SK-N-SH (cell line): ENCODE data around the gene IRGQ. TPM values are rescaled to one million over a fixed set of nuclear protein-coding genes. Genes with fewer than 3 reads are reported as not detected.

Experiments
- CTCF ChIA-PET: fragments of 300-600, 350-600 bp; formaldehyde crosslinking; extraction: SDS; loops from one replicate; lab custom pipeline; 2021; lab: Yijun Ruan, JAX
- POLR2A ChIA-PET: fragments of 350-600 bp; sonication (Branson Sonifier 250); formaldehyde crosslinking; extraction: SDS; loops from one replicate; lab custom pipeline; 2020; ENCODE audit warnings: antibody characterized with exemption, inconsistent platforms; lab: Yijun Ruan, JAX
- DNase-seq: peaks from one replicate; pipeline ENCODE4 v3.0.0; 2012
- H2AFZ ChIP-seq: fragments of 200-600 bp; sonication (generic); 2 replicates; pipeline ENCODE4 v1.8.1; 2016; ENCODE audit warnings: antibody characterized with exemption, mild to moderate bottlenecking, low read depth
- H3F3A ChIP-seq: fragments of 200-600 bp; sonication (generic); replicated peaks from 2 replicates; pipeline ENCODE3; 2016; ENCODE audit warnings: antibody characterized with exemption, mild to moderate bottlenecking; ENCODE audit not compliant: insufficient read depth
- H3K27ac ChIP-seq, 2 experiments: fragments of 200-500 bp in 1 of 2; fragments of 200-600 bp in 1 of 2; sonication (Bioruptor generic) in 1 of 2; sonication (generic), shearing (Covaris generic) in 1 of 2; 2 replicates each; pipeline versions ENCODE4 v1.5.1 to v1.6.1; 2014 to 2016; ENCODE audit warnings: low read depth in 2 of 2, inconsistent platforms in 1 of 2, low read length in 1 of 2, mild to moderate bottlenecking in 1 of 2, mixed read lengths in 1 of 2
- H3K27me3 ChIP-seq: fragments of 200-600 bp; sonication (generic), shearing (Covaris generic); 2 replicates; pipeline ENCODE4 v1.6.1; 2016; ENCODE audit warnings: mixed run types; ENCODE audit not compliant: insufficient read depth
- H3K36me3 ChIP-seq, 2 experiments: fragments of 200-500 bp in 1 of 2; fragments of 200-600 bp in 1 of 2; sonication (Bioruptor generic) in 1 of 2; sonication (generic) in 1 of 2; replicated peaks in 1 of 2; 2 replicates each; pipeline versions ENCODE3 to v1.5.1; 2014 to 2016; ENCODE audit warnings: low read length in 1 of 2, mild to moderate bottlenecking in 1 of 2; ENCODE audit not compliant: insufficient read depth in 2 of 2, control insufficient read depth in 1 of 2
- H3K4me1 ChIP-seq, 2 experiments: fragments of 200-500 bp in 1 of 2; fragments of 200-600 bp in 1 of 2; sonication (Bioruptor generic) in 1 of 2; sonication (generic), shearing (Covaris generic) in 1 of 2; 2 replicates each; pipeline versions ENCODE4 v1.5.1 to v1.6.1; 2014 to 2016; ENCODE audit warnings: low read depth in 1 of 2, low read length in 1 of 2, mixed run types in 1 of 2; ENCODE audit not compliant: insufficient read depth in 2 of 2, control insufficient read depth in 1 of 2
- H3K4me2 ChIP-seq: fragments of 200-600 bp; sonication (generic), shearing (Covaris generic); 2 replicates; pipeline ENCODE4 v1.6.1; 2017; ENCODE audit warnings: mixed run types
- H3K4me3 ChIP-seq, 2 experiments: fragments of 200-500 bp in 1 of 2; fragments of 200-600 bp in 1 of 2; sonication (Bioruptor generic) in 1 of 2; sonication (generic), shearing (Covaris generic) in 1 of 2; 2 replicates each; pipeline versions ENCODE4 v1.5.1 to v1.8.1; 2014 to 2016; ENCODE audit warnings: low read depth in 2 of 2, inconsistent platforms in 1 of 2, low read length in 1 of 2, mild to moderate bottlenecking in 1 of 2, mixed read lengths in 1 of 2, moderate library complexity in 1 of 2
- H3K79me2 ChIP-seq: fragments of 200-600 bp; sonication (generic); 2 replicates; pipeline ENCODE4 v1.8.1; 2017; ENCODE audit warnings: mild to moderate bottlenecking; ENCODE audit not compliant: insufficient read depth
- H3K9ac ChIP-seq: fragments of 200-600 bp; sonication (generic); 2 replicates; pipeline ENCODE4 v1.6.1; 2017; ENCODE audit warnings: mixed run types
- H3K9me2 ChIP-seq: fragments of 200-600 bp; sonication (generic); 2 replicates; pipeline ENCODE4 v1.6.1; 2017; ENCODE audit warnings: mixed run types
- H3K9me3 ChIP-seq: fragments of 200-600 bp; sonication (generic); 2 replicates; pipeline ENCODE4 v1.6.1; 2017; ENCODE audit warnings: mixed run types, mild to moderate bottlenecking, moderate library complexity
- H4K20me1 ChIP-seq: fragments of 200-600 bp; sonication (generic); 2 replicates; pipeline ENCODE4 v1.6.1; 2017; ENCODE audit warnings: mild to moderate bottlenecking, mixed run types; ENCODE audit not compliant: insufficient read depth
- ELF1 ChIP-seq: IDR thresholded peaks from 2 replicates; pipeline ENCODE4 v1.4.0; 2012
- EZH2phosphoT487 ChIP-seq: fragments of 200-600 bp; sonication (generic); IDR thresholded peaks from 2 replicates; pipeline ENCODE4 v1.6.1; 2017; ENCODE audit warnings: low read depth, mixed run types, mild to moderate bottlenecking, antibody characterized with exemption, moderate library complexity, borderline replicate concordance
- JUND ChIP-seq: IDR thresholded peaks from 2 replicates; pipeline ENCODE4 v1.4.0; 2012
- NRF1 ChIP-seq: IDR thresholded peaks from 2 replicates; pipeline ENCODE4 v1.6.1; 2012; ENCODE audit warnings: low read depth, mild to moderate bottlenecking, low read length
- PBX3 ChIP-seq: IDR thresholded peaks from 2 replicates; pipeline ENCODE4; 2012
- POLR2AphosphoS5 ChIP-seq: IDR thresholded peaks from 2 replicates; pipeline ENCODE4 v1.6.1; 2012; ENCODE audit warnings: low read depth, low read length
- RAD21 ChIP-seq: IDR thresholded peaks from 2 replicates; pipeline ENCODE4 v1.6.1; 2012; ENCODE audit warnings: mild to moderate bottlenecking, low read length
- RFX5 ChIP-seq: IDR thresholded peaks from 2 replicates; pipeline ENCODE4 v1.6.1; 2012; ENCODE audit warnings: mild to moderate bottlenecking, improper control_type of control experiment, low read length
- SMC3 ChIP-seq: IDR thresholded peaks from 2 replicates; pipeline ENCODE4 v1.6.1; 2012; ENCODE audit warnings: low read depth, low read length, improper control_type of control experiment
- TAF1 ChIP-seq: IDR thresholded peaks from 2 replicates; pipeline ENCODE4 v1.6.1; 2012; ENCODE audit warnings: low read depth, mild to moderate bottlenecking, low read length, moderate library complexity, borderline replicate concordance
- TCF12 ChIP-seq: IDR thresholded peaks from 2 replicates; pipeline ENCODE4 v1.4.0; 2012
- TEAD4 ChIP-seq: IDR thresholded peaks from 2 replicates; pipeline ENCODE4 v1.4.0; 2012; ENCODE audit warnings: mild to moderate bottlenecking, borderline replicate concordance; ENCODE audit not compliant: insufficient read depth
- USF1 ChIP-seq: IDR thresholded peaks from 2 replicates; pipeline ENCODE4 v1.4.0; 2012; ENCODE audit warnings: low read depth, borderline replicate concordance
- YY1 ChIP-seq: IDR thresholded peaks from 2 replicates; pipeline ENCODE4 v1.4.0; 2012; ENCODE audit warnings: low read depth, mild to moderate bottlenecking
- WGBS: methylation state at CpG from one replicate; pipeline ENCODE4 v1.1.6; 2017; ENCODE audit warnings: low lambda C conversion rate; 5-methylcytosine and 5-hydroxymethylcytosine counted together
- polyA plus RNA-seq, 3 experiments: library from polyadenylated mRNA; depleted of rRNA; stranded (reverse); fragments of >200 nt; gene quantifications; 2 replicates each; pipeline ENCODE4 v1.2.3, GENCODE V29; 2012
- TF ChIP-seq, protein P1 (sequence below): fragments of 150-350 bp; IDR thresholded peaks from 2 replicates; pipeline ENCODE4 v1.6.1; 2017; ENCODE audit warnings: antibody characterized with exemption, low read length, low read depth, borderline replicate concordance
- TF ChIP-seq, protein P2 (sequence below): fragments of 200-600 bp; sonication (generic); IDR thresholded peaks from 2 replicates; pipeline ENCODE4 v1.6.1; 2017; ENCODE audit warnings: antibody characterized with exemption, mild to moderate bottlenecking, moderate library complexity
- TF ChIP-seq, protein P3 (sequence below): IDR thresholded peaks from 2 replicates; pipeline ENCODE4 v1.4.0; 2012; ENCODE audit warnings: low read depth

Gene IRGQ
- polyA plus RNA-seq, 1 of the 3 experiments (the other 2 are of a cell fraction) = 8.4 TPM

- Histone ChIP-seq H3K4me3 (no peak overlapping the region), H3K79me2 (no peaks in the 10 kb centered on the region), H3K4me2 (no peak overlapping the region), H3K9ac (no peak overlapping the region), H3K27me3 (no peaks in the 10 kb centered on the region), H3K9me2 (no peaks in the 10 kb centered on the region), H3K27ac (no peak overlapping the region), H3K9me3 (no peaks in the 10 kb centered on the region), H3F3A (no peaks in the 10 kb centered on the region), H2AFZ (no peak overlapping the region), H3K4me1 (no peaks in the 10 kb centered on the region; a peak in 1 of 4 replicates), H4K20me1 (no peaks in the 10 kb centered on the region), H3K36me3 (no peaks in the 10 kb centered on the region)
- CTCF ChIA-PET = interaction anchor here (0.8 kb wide), 1 partner anchor 184 kb away, joined by 3 read pairs; no protein-coding TSS in a partner anchor
- no peak for DNase-seq
- POLR2A ChIA-PET = no interaction called here
- 95% methylated on average over 5 of the region's 5 CpGs for WGBS
- TF ChIP-seq SMC3 (no peak), POLR2AphosphoS5 (no peak), TAF1 (no peak), NRF1 (no peak), RFX5 (no peak), PBX3 (no peak), YY1 (no peak), JUND (no peak), ELF1 (no peak), TEAD4 (no peak), TCF12 (no peak)
- TF ChIP-seq, protein P1, sequence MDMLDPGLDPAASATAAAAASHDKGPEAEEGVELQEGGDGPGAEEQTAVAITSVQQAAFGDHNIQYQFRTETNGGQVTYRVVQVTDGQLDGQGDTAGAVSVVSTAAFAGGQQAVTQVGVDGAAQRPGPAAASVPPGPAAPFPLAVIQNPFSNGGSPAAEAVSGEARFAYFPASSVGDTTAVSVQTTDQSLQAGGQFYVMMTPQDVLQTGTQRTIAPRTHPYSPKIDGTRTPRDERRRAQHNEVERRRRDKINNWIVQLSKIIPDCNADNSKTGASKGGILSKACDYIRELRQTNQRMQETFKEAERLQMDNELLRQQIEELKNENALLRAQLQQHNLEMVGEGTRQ = no peak
- TF ChIP-seq, protein P2, sequence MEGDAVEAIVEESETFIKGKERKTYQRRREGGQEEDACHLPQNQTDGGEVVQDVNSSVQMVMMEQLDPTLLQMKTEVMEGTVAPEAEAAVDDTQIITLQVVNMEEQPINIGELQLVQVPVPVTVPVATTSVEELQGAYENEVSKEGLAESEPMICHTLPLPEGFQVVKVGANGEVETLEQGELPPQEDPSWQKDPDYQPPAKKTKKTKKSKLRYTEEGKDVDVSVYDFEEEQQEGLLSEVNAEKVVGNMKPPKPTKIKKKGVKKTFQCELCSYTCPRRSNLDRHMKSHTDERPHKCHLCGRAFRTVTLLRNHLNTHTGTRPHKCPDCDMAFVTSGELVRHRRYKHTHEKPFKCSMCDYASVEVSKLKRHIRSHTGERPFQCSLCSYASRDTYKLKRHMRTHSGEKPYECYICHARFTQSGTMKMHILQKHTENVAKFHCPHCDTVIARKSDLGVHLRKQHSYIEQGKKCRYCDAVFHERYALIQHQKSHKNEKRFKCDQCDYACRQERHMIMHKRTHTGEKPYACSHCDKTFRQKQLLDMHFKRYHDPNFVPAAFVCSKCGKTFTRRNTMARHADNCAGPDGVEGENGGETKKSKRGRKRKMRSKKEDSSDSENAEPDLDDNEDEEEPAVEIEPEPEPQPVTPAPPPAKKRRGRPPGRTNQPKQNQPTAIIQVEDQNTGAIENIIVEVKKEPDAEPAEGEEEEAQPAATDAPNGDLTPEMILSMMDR = no peak
- TF ChIP-seq, protein P3, sequence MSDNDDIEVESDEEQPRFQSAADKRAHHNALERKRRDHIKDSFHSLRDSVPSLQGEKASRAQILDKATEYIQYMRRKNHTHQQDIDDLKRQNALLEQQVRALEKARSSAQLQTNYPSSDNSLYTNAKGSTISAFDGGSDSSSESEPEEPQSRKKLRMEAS = no peak
Observed at GRCh38 chr19:43631491-43631890, 35.6 kb upstream of the IRGQ start.

- Histone ChIP-seq H3K9ac (no peak overlapping the region), H3K27me3 (no peaks in the 10 kb centered on the region), H3K9me3 (no peaks in the 10 kb centered on the region), H3K36me3 (peaks cover 0 to 3% of the 10 kb centered on the region in 2 experiments), H3K4me1 (no peaks in the 10 kb centered on the region), H3K79me2 (no peaks in the 10 kb centered on the region), H3K27ac (no peak overlapping the region), H4K20me1 (no peaks in the 10 kb centered on the region), H3F3A (no peaks in the 10 kb centered on the region), H3K4me3 (no peak overlapping the region), H3K4me2 (no peak overlapping the region), H2AFZ (no peak overlapping the region), H3K9me2 (no peaks in the 10 kb centered on the region)
- CTCF ChIA-PET = interaction anchor here (1.2 kb wide), 1 partner anchor 74 kb away, joined by 4 read pairs; no protein-coding TSS in a partner anchor
- DNase-seq = no peak
- TF ChIP-seq EZH2phosphoT487 (no peak), USF1 (peak; percentile 59; the same call in 1 of the 2 replicates), RAD21 (no peak), RFX5 (no peak)
- TF ChIP-seq, protein P3 = no peak
- POLR2A ChIA-PET = interaction anchor here (0.6 kb wide), 1 partner anchor 15 kb away, joined by 4 read pairs; no protein-coding TSS in a partner anchor
- 97% methylated on average over 3 of the region's 3 CpGs for WGBS
Observed at GRCh38 chr19:43628646-43629326, 32.9 kb upstream of the IRGQ start.
